H9 (cell line): ENCODE results near the gene FHIT. TPM values are rescaled to one million over a fixed set of nuclear protein-coding genes. Genes with fewer than 3 reads are reported as not detected.

Experiments used
- DNase-seq: peaks from one replicate; pipeline ENCODE4 v3.0.0-alpha.2; 2017
- H2AFZ ChIP-seq: one replicate; pipeline ENCODE4 v1.6.1; 2013; ENCODE audit warnings: mild to moderate bottlenecking, low read length, control low read depth, moderate library complexity
- H2AK5ac ChIP-seq: 2 replicates; pipeline ENCODE4 v1.6.1; 2013; ENCODE audit warnings: low read length, control low read depth, mixed read lengths; ENCODE audit not compliant: insufficient read length
- H2BK120ac ChIP-seq: one replicate; pipeline ENCODE4 v1.6.1; 2013; ENCODE audit warnings: low read depth, mild to moderate bottlenecking, low read length, control low read depth, inconsistent platforms; ENCODE audit not compliant: poor library complexity, severe bottlenecking
- H2BK12ac ChIP-seq: 2 replicates; pipeline ENCODE4 v1.6.1; 2013; ENCODE audit warnings: low read length, control low read depth, mixed read lengths, low read depth; ENCODE audit not compliant: insufficient read length
- H2BK15ac ChIP-seq: 2 replicates; pipeline ENCODE4 v1.6.1; 2013; ENCODE audit warnings: low read depth, low read length, control low read depth
- H2BK20ac ChIP-seq: one replicate; pipeline ENCODE4 v1.6.1; 2013; ENCODE audit warnings: low read depth, mild to moderate bottlenecking, low read length, control low read depth, inconsistent platforms; ENCODE audit not compliant: poor library complexity, severe bottlenecking
- H2BK5ac ChIP-seq: 2 replicates; pipeline ENCODE4 v1.6.1; 2013; ENCODE audit warnings: low read length, control low read depth, mixed read lengths; ENCODE audit not compliant: insufficient read length
- H3K14ac ChIP-seq: 2 replicates; pipeline ENCODE4 v1.6.1; 2013; ENCODE audit warnings: low read length, control low read depth; ENCODE audit not compliant: insufficient read depth
- H3K18ac ChIP-seq: 2 replicates; pipeline ENCODE4 v1.6.1; 2013; ENCODE audit warnings: low read depth, mild to moderate bottlenecking, mixed read lengths, low read length, control low read depth; ENCODE audit not compliant: insufficient read length
- H3K23ac ChIP-seq: 2 replicates; pipeline ENCODE4 v1.6.1; 2013; ENCODE audit warnings: low read length, control low read depth, mixed read lengths, low read depth; ENCODE audit not compliant: insufficient read length
- H3K23me2 ChIP-seq: 2 replicates; pipeline ENCODE4 v1.6.1; 2013; ENCODE audit warnings: low read depth, mild to moderate bottlenecking, mixed read lengths, low read length, control low read depth; ENCODE audit not compliant: insufficient read length, poor library complexity, severe bottlenecking
- H3K27ac ChIP-seq: 2 replicates; pipeline ENCODE4 v1.5.1; 2013; ENCODE audit warnings: low read length, control low read depth, mixed read lengths, low read depth; ENCODE audit not compliant: insufficient read length
- H3K27me3 ChIP-seq: 2 replicates; pipeline ENCODE4 v1.6.1; 2013; ENCODE audit warnings: low read length, control low read depth, inconsistent platforms; ENCODE audit not compliant: insufficient read depth
- H3K4ac ChIP-seq: 2 replicates; pipeline ENCODE4 v1.6.1; 2013; ENCODE audit warnings: low read depth, mild to moderate bottlenecking, control low read depth, inconsistent platforms, low read length, moderate library complexity
- H3K4me1 ChIP-seq: 2 replicates; pipeline ENCODE4 v1.6.1; 2013; ENCODE audit warnings: low read length, control low read depth, inconsistent platforms; ENCODE audit not compliant: insufficient read depth
- H3K4me2 ChIP-seq: 2 replicates; pipeline ENCODE4 v1.6.1; 2013; ENCODE audit warnings: low read length, control low read depth, mixed read lengths; ENCODE audit not compliant: insufficient read length, insufficient read depth
- H3K56ac ChIP-seq: 2 replicates; pipeline ENCODE4 v1.6.1; 2013; ENCODE audit warnings: low read depth, mild to moderate bottlenecking, mixed read lengths, low read length, control low read depth; ENCODE audit not compliant: insufficient read length
- H3K79me1 ChIP-seq: 2 replicates; pipeline ENCODE4 v1.6.1; 2013; ENCODE audit warnings: low read depth, mild to moderate bottlenecking, moderate library complexity, low read length, control low read depth, inconsistent platforms; ENCODE audit not compliant: insufficient read depth, poor library complexity, severe bottlenecking
- H3K79me2 ChIP-seq: 2 replicates; pipeline ENCODE4 v1.6.1; 2013; ENCODE audit warnings: low read length, control low read depth, inconsistent platforms; ENCODE audit not compliant: insufficient read depth
- H3K9ac ChIP-seq: 2 replicates; pipeline ENCODE4 v1.6.1; 2013; ENCODE audit warnings: low read length, control low read depth, mixed read lengths; ENCODE audit not compliant: insufficient read length; ENCODE audit errors: extremely low read depth
- H3K9me3 ChIP-seq: one replicate; pipeline ENCODE4 v1.6.1; 2013; ENCODE audit warnings: low read depth, low read length, inconsistent platforms; ENCODE audit not compliant: control insufficient read depth
- H3T11ph ChIP-seq: one replicate; pipeline ENCODE4 v1.6.1; 2013; ENCODE audit warnings: mild to moderate bottlenecking, low read length, control low read depth, inconsistent platforms
- H4K20me1 ChIP-seq: one replicate; pipeline ENCODE4 v1.6.1; 2013; ENCODE audit not compliant: control insufficient read depth, insufficient read length, insufficient read depth
- H4K5ac ChIP-seq: 2 replicates; pipeline ENCODE4 v1.6.1; 2013; ENCODE audit warnings: low read depth, mild to moderate bottlenecking, mixed read lengths, low read length, control low read depth; ENCODE audit not compliant: insufficient read length
- H4K8ac ChIP-seq: replicated peaks from 2 replicates; pipeline ENCODE4 v1.6.1; 2013; ENCODE audit warnings: low read length, control low read depth, mixed read lengths, low read depth; ENCODE audit not compliant: insufficient read length
- H4K91ac ChIP-seq: 2 replicates; pipeline ENCODE4 v1.6.1; 2013; ENCODE audit warnings: low read depth, mild to moderate bottlenecking, moderate library complexity, mixed read lengths, low read length, control low read depth; ENCODE audit not compliant: insufficient read length
- H3K27ac Mint-ChIP-seq, 3 experiments: 2 replicates in 2 of 3; 3 replicates in 1 of 3; pipeline ENCODE4 v1.8.0; 2020 to 2021; ENCODE audit warnings: mixed read lengths in 3 of 3, mild to moderate bottlenecking in 1 of 3, moderate library complexity in 1 of 3
- H3K27me3 Mint-ChIP-seq: 2 replicates; pipeline ENCODE4 v1.8.0; 2021; ENCODE audit warnings: low read depth, mild to moderate bottlenecking, moderate library complexity, mixed read lengths
- H3K36me3 Mint-ChIP-seq, 3 experiments: 2 replicates in 2 of 3; 3 replicates in 1 of 3; pipeline ENCODE4 v1.8.0; 2020 to 2021; ENCODE audit warnings: low read depth in 3 of 3, mixed read lengths in 3 of 3; ENCODE audit not compliant: insufficient read depth in 1 of 3
- H3K4me1 Mint-ChIP-seq, 2 experiments: 2 replicates each; pipeline ENCODE4 v1.8.0; 2020; ENCODE audit warnings: mixed read lengths in 2 of 2
- H3K4me3 Mint-ChIP-seq, 2 experiments: 2 replicates in 1 of 2; 3 replicates in 1 of 2; pipeline ENCODE4 v1.8.0; 2020 to 2021; ENCODE audit warnings: mild to moderate bottlenecking in 2 of 2, mixed read lengths in 2 of 2, moderate library complexity in 1 of 2
- H3K9me3 Mint-ChIP-seq, 2 experiments: 2 replicates in 1 of 2; 3 replicates in 1 of 2; pipeline ENCODE4 v1.8.0; 2020; ENCODE audit warnings: mild to moderate bottlenecking in 2 of 2, mixed read lengths in 2 of 2, moderate library complexity in 1 of 2
- WGBS: extraction: QIAGEN DNeasy Blood & Tissue Kit; methylation state at CpG from one replicate; pipeline ENCODE4 v1.1.7; 2013; ENCODE audit warnings: missing lambda C conversion rate, low lambda C conversion rate, mixed read lengths; ENCODE audit not compliant: insufficient read length; ENCODE audit errors: extremely low coverage; 5-methylcytosine and 5-hydroxymethylcytosine counted together
- total RNA-seq: library from RNA; stranded (reverse); gene quantifications from 2 replicates; pipeline ENCODE4 v1.2.1, GENCODE V29; 2021
- TF ChIP-seq, protein P1 (sequence below): fragments of 200-600 bp; sonication (generic); conservative IDR thresholded peaks from 3 replicates; pipeline ENCODE4 v1.8.0; 2021; ENCODE audit warnings: antibody characterized with exemption, mild to moderate bottlenecking

Gene FHIT
- total RNA-seq, 1 experiment from 2014 or later, result 3.0 TPM

DNA sequence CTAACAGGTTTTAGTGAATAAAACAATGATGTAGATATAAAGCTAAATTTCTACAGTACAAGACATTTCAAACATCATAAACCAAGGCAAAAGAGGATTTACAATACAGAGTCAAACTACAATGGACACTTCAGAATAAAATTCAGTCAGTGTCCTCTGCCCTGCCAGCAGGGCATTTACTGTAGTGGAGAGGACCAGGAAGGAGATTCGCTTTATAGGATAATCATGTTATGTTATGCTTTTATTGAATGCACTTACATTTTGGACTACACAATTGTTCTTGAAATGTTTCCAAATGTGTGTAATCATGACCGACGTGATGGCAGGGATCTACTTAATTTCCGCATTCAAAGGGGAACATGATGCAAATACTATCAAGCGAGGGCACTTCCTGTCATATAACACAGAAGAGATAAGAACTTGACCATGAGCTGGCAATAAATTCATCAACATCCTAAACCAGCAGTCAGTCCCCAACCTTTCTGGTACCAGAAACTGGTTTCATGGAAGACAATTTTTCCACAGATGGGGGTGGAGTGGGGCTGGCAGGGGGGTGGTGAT lies 925.6 kb downstream of the FHIT start:
- Histone ChIP-seq H3K56ac (no peak overlapping the region), H4K91ac (no peak overlapping the region), H3T11ph (no peak overlapping the region), H2BK5ac (no peak overlapping the region), H4K20me1 (no peaks in the 10 kb centered on the region), H3K79me1 (no peaks in the 10 kb centered on the region), H3K23ac (no peak overlapping the region), H2BK20ac (no peak overlapping the region), H2AK5ac (no peak overlapping the region), H3K9me3 (no peaks in the 10 kb centered on the region), H3K4me2 (no peak overlapping the region), H3K79me2 (no peaks in the 10 kb centered on the region), H3K27ac (no peak overlapping the region), H4K8ac (no peak overlapping the region), H2BK120ac (no peak overlapping the region), H3K14ac (no peak overlapping the region), H2BK15ac (no peak overlapping the region), H3K4me1 (no peaks in the 10 kb centered on the region; the same call in 1 of the 2 replicates), H3K27me3 (no peaks in the 10 kb centered on the region), H4K5ac (no peak overlapping the region), H3K9ac (no peak overlapping the region), H3K4ac (no peak overlapping the region), H3K23me2 (no peaks in the 10 kb centered on the region), H2AFZ (no peak overlapping the region), H3K18ac (no peak overlapping the region), H2BK12ac (no peak overlapping the region)
- Mint-ChIP-seq H3K27me3 (no peaks in the 10 kb centered on the region), H3K36me3 (no peaks in the 10 kb centered on the region), H3K4me1 (peaks cover 17 to 18% of the 10 kb centered on the region in 2 experiments), H3K9me3 (no peaks in the 10 kb centered on the region), H3K27ac (no peak overlapping the region), H3K4me3 (no peak overlapping the region)
- TF ChIP-seq, protein P1, sequence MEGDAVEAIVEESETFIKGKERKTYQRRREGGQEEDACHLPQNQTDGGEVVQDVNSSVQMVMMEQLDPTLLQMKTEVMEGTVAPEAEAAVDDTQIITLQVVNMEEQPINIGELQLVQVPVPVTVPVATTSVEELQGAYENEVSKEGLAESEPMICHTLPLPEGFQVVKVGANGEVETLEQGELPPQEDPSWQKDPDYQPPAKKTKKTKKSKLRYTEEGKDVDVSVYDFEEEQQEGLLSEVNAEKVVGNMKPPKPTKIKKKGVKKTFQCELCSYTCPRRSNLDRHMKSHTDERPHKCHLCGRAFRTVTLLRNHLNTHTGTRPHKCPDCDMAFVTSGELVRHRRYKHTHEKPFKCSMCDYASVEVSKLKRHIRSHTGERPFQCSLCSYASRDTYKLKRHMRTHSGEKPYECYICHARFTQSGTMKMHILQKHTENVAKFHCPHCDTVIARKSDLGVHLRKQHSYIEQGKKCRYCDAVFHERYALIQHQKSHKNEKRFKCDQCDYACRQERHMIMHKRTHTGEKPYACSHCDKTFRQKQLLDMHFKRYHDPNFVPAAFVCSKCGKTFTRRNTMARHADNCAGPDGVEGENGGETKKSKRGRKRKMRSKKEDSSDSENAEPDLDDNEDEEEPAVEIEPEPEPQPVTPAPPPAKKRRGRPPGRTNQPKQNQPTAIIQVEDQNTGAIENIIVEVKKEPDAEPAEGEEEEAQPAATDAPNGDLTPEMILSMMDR, result no peak
- DNase-seq, result no peak
- no CpG with 5 or more reads among the region's 5 CpGs for WGBS
